Measurements from ENCODE around the gene RORC.
"Not testable (repeated sequence)": the region's sequence is repeated elsewhere in the genome, so short reads cannot be mapped to it uniquely, and the experiment has no call there.

The RORC gene

DNA sequence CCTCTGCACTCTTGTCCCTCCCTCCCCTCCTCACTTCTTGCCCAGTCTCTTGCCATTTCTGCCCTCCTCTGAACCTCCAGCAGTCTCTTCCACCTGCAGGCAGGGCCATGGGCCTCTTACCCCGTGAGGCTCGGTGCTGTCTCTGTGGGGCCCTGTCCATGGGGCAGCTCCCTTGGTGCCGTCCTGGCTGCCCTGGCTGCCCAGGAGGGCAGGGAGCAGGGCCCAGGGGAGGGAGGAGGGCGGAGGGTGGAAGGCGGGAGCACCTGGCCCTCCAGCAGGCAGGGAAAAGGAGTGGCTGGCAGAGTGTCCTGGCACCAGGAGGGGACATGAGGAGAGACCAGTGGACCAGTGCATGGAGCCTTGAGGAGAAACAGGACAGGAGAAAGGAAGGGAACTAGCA lies at the start of gene RORC:
Gene RORC (minus strand): TSS at position 198 of the 400 bp plus-strand sequence. CDS start 38 bp downstream, at position 160.
- no peak for DNase-seq (ENCODE audit: low read depth in 2 of 2)

DNA sequence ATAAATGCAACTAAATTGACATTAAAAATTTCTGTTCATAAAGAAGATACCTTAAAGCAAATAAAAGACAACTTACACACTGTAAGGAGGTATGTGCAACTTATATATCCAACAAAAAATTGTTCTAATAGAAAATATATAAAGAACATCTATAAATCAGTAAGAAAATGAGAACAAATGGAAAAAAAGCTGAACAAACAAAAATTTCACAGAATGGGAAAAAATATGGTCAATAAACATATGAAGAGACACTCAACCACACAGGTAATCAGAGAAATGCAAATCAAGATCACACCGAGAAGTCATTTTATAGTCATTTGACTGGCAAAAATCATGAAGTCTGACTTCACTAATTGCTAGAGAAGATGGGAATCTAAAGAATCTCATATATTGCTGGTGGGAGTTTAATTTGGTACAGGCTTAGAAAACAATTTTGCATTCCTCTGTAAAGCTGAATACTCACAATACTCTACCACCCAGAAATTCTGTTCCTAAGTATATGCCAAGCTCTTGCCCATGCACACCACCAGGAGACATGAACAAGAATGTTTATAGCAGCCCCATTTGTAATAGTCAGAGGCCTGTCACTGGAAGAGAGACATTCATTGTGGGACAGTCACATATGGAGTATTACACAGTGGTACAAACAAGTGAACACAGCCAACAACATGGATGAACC lies 44.0 kb upstream of the RORC start:
- no peak for DNase-seq (ENCODE audit: low read depth in 2 of 2)

DNA sequence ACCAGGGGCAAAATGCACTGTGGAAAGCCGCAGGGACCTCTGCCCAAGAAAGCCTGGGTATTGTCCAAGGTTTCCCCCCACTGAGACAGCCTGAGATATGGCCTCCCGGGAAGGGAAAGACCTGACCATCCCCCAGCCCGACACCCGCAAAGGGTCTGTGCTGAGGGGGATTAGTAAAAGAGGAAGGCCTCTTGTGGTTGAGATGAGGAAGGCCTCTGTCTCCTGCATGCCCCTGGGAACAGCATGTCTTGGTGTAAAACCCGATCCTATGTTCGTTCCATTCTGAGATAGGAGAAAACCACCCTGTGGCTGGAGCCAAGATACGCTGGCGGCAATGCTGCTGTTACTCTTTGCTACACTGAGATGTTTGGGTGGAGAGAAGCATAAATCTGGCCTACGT lies 41.2 kb upstream of the RORC start:
- DNase-seq (ENCODE audit: low read depth in 2 of 2) = not testable (repeated sequence)

DNA sequence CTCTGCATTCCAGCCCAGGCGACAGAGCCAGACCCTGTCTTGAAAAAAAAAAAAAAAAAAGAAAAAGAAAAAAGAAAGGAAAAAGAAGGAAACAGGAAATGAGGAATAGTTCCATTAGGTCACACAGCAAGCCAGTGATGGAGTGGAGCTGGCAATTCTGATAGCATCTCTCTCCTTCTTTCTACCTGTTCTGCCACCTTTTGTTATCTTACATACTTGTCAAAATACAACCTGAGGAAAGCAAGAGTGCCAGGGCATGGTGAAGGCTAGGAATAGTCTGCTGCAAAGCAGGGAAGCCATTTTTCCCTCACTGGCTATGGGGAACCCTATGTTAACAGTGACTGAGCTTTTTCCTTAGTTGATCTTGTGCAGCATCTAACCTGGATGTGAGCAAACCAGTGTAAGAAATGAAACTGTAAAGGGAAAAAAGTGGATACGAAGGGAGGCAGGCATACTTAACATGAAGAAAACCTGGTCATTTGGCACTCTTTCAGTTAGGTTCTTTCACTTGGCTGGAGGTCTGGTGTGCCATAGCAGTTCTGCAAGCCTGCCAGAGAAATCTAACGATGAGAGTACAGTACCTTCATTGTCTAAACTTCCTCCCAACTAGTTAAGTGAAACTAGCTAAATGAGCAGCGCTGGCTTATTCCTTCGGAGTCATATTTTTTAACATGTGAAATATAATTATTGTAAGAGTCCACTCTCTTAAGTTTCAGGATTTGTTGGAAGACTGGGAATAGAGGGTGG lies 39.9 kb upstream of the RORC start:
- no peak for DNase-seq (ENCODE audit: low read depth in 2 of 2)

DNA sequence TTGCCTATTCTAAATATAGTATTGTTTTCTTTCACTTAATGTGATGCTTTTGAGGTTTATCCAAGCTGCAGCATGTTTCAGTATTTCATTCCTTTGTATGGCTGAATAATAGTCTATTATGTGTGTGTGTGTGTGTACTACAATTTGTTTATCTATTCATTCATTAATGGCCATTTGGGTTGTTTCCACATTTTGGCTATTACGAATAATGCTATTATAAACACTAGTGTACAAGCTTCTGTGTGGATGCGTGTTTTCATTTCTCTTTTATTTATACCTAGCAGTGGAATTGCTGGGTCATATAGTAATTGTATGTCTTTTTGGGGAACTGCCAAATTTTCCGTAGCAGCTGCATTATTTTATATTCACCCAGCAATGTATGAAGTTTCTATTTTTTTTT lies 36.9 kb upstream of the RORC start:
- DNase-seq (ENCODE audit: low read depth in 2 of 2) = no peak

DNA sequence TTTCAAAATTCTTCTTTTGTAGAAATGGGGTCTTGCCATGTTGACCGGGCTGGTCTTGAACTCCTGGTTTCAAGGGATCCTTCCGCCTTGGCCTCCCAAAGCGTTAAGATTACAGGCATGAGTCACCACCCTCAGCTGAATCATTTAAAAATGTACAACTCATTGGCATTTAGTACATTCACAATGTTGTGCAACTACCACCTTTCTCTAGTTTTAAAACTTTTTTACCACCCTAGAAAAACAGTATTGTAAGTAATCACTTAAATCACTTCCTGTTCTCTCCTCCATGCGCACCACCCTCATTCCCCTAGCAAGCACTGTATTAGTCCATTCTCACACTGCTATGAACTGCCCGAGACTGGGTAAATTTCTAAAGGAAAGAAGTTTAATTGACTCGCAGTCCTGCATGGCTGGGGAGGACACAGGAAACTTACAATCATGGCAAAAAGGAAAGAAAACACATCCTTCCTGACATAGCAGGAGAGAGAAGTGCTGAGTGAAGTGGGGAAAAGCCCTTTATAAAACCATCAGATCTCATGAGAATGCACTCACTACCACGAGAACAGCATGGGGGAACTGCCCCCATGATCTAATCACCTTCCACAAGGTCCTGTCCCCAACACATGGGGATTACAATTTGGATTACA lies 36.3 kb upstream of the RORC start:
- no peak for DNase-seq (ENCODE audit: low read depth in 2 of 2)

DNA sequence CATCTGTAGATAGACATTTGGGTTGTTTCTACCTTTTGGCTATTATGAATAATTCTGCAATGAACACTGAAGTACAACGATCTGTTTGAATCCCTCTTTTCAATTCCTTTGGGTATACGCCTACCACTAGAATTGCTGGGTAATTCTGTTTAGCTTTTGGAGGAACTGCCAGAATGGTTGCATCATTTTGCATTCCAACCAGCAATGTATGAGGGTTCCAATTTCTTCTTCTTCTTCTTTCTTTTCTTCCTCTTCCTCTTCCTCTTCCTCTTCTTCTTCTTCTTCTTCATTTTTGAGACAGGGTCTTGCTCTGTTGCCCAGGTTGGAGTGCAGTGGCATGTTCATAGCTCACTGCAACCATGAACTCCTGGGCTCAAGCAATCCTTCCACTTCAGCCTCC lies 35.7 kb upstream of the RORC start:
- no peak for DNase-seq (ENCODE audit: low read depth in 2 of 2)

DNA sequence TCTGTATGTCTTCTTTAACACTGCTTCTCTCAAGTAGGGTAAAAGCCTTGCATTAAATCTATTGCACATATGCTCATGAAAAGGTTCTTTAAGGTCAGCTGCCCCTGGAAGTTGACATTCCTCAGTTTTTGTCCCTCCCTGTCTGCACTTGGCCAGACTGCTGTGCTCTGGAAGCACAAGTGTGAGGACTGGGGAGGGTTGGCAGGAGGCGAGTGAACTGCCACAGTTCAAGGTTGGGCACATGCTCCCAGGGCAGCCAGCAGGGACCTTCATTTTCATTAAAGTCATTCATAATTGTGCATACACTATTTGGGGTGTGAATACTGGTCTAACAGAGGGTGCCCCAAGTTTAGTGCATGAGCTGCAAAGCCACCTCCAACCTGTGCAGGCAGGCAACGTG lies 32.8 kb upstream of the RORC start:
- no peak for DNase-seq (ENCODE audit: low read depth in 2 of 2)

DNA sequence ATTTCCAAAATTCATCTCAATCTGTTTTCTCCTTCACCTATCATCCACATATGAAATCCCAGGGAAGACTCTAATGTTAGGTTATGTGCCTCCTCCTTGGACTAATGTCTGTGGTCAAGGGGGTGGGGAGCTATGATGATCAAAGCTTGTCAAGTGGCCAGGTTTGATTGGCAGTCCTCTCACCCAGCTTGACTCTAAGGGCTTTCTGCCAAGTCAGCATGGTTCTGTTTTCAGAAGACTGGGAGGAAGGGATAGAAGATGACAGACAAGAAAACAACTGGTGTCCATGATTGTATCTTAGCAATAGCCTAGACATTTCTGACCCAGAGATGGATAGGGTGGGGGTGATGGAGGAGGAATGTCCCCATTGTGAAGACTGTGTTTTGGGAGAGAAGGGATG lies 31.0 kb upstream of the RORC start:
- DNase-seq (ENCODE audit: low read depth in 2 of 2) = no peak

DNA sequence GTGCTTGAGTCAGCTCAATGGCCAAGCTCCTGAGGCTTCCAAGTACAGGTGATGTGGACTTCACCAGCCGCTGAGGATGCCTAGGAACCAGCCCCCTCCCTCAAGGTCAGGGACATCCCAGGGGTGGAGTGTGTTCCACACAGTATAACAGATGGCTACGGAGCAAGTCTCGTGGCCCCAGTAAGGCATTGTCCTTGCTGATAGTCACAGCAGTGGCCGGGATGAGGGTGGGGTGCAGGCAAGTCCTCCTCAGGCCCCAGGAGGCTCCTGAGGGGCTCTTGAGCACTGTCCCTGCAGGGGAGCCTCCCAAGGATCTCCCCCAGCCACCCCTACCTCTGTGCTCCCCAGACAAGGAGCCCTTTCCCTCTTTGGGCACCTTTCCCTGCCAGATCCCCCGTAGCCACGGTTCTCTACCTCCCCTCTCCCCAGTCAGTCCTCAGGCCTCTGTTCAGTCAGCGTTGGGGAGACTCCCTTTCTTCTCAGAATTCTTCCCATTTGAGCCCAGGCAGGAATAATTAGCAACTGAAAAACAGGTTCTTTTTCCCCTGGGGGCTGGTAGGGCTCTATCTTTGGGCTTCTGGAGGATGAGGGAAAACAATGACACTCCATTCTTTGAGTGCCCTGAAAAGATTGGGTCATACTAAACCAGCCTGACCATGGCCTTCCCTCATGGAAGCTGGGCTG lies 29.0 kb upstream of the RORC start:
- DNase-seq (ENCODE audit: low read depth in 2 of 2) = no peak

DNA sequence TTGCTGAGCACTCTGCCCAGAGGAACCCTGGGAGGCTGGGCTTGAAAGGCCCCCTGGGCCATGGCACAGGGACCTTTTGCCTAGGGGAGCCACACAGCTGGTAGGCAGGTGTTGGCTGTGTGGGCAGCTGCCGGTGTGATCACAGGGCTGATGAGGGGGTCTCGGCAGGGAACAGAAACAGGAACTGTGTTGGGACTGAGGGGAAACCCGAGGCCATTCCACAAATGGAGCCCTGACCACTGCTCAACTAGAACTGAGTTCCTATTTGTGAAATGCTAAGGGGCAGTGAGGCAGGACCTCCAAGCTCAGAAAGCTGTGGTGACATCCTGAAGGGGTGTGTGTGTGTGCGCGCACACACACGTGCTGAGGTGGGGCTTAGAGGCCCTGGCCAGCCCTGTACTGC lies 28.3 kb upstream of the RORC start:
- DNase-seq (ENCODE audit: low read depth in 2 of 2) = no peak

DNA sequence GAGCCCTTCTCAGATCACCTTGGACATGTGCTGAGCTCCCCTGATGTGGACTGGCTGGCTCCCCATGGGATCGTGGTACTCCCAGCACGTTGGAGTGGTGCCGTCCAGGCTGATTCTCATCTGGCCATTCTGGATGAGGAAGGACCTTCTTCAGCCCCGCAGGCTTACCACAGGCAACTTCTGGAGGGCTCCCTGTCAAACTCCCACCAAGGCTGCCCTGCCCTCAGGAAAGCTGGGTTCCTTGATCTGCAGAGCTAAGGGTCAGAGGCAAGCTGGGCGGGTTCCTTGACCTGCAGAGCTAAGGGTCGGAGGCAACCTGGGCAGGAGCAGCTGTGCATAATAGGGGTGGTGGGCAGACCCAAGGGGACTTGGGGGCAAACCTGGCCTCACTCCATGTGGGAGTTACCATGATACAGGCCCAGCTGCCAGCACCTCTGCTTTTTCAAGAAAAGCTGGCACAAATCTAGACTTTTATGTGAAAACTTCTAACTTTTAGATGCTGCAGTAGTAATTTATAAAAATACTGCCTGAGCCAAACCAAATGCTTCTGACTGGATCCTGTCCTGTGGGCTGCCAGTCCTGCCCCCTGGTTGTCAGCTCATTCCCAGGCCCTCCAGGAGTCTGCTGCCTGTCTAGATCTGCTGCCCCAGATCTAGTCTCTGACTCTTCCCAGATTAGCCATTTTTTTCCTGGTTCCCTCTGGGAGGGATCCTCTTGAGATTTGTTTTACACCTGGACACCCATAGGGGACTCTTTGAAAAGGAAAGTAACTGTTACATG lies 27.5 kb upstream of the RORC start:
- no peak for DNase-seq (ENCODE audit: low read depth in 2 of 2)

DNA sequence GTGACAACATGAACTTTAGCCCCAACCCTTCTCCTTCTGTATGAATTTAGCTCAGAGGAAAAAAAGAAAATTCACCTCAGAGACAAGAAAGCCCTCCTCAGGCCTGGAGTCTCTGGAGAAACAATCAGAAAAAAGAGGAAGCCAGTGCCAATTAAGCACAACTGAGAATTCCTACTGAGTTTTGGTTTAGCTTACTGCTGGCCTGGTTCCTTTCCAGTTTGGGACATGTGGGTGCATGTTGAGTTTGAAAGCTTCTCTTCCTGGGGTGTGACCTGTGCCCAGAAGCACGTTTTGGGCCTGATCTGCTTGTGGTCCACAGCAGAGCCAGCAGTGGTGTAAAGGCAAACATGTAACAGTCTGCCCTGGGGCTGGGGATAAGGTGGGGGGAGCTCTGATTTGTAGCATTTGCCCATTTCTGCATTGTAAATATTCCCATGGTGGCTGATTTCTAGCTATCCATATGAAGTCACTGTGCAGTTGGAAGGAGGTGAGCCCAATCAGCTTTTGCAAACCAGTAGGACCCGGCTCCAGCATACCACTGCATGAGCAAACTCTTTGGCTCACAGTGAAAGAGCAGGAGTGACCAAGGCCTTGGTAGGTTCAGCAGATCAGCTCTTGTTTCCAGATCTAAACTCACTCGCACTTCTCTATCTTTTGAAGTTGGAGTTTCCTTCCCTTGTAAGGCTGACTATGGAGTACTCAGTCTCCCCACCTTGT lies 26.6 kb upstream of the RORC start:
- DNase-seq (ENCODE audit: low read depth in 2 of 2) = no peak

DNA sequence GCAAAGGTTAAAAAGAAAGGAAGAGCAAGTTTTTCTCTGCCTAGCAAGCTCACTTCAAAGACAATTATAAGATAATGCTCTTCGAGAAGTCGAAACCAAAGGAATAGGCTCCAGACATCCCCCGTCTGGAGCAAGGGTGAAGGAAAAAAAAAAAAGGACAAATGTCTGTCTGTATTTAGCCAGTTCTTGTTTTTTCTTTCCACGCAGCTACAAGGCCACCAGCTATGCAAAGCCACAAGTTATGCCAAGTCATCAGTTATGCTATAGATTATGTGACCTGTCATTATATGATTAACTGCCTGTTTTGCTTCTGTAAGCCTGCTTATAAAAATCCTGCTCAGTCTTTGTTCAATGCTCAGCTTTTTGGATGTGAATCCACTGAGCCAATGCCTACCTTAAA lies 24.3 kb upstream of the RORC start:
- DNase-seq (ENCODE audit: low read depth in 2 of 2) = no peak

DNA sequence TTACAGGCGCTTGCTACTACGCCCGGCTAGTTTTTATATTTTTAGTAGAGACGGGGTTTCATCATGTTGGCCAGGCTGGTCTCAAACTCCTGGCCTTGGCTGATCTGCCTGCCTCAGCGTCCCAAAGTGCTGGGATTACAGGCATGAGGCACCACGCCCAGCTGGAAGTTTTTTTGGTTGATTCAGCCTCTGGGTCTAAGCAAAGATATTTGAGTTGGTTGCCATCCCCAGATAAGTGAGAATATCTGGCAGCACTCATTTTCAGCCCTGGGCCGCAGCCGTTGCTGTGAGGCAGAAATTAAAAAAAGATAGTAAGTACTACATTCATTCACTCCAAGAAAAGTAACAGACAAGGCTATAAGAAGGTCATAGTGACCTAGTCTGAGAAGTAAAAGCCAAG lies 23.9 kb upstream of the RORC start:
- DNase-seq (ENCODE audit: low read depth in 2 of 2) = not testable (repeated sequence)

DNA sequence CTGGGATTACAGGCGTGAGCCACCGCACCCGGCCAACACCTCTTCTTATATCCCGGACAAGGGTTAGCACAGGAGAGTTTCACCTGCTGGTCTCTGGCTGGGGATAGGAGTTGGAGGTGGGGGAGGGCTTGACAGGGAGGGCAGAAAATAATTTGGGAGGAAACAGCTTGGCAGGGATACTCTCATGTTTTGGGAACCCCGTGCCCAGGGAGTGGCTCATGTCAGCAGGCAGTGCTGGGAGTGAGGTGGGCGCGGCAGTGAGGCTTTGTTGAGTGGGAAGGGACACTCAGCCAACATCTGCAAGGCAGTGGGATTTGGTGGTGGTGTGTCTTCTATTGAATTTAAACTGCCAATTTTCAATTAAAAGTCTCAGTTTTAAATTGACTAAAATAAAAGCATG lies 23.1 kb upstream of the RORC start:
- no peak for DNase-seq (ENCODE audit: low read depth in 2 of 2)

DNA sequence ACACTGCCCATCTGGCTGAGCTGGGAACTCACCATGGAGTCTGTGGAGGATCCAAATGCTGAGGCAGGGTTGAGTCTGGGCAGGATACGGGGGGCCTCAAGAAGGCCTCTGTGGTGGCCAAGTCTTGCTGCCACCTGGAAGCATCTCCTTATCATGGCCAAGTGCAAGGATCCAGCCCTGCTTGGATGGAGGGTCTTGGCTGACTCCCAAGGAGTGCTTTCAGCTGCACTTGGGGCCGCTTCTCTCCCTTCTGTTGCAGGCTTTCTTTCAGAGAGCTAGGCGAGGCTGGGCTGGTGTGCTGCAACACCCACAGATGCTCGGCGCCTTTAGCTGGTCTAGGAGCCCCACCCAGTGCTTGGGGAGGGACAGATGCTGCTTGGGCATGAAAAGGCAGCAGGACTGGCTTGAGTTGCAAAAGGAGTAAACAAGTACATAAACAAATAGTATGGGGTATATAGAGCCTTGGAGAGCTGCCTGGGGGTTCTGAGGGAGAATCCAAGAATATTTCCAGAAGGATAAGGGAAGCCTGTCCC lies 21.9 kb upstream of the RORC start, which contains the start of gene THEM5:
Gene THEM5 (minus strand): TSS at position 302 of the 533 bp plus-strand sequence. CDS start 147 bp downstream, at position 155.
- no peak for DNase-seq (ENCODE audit: low read depth in 2 of 2)

DNA sequence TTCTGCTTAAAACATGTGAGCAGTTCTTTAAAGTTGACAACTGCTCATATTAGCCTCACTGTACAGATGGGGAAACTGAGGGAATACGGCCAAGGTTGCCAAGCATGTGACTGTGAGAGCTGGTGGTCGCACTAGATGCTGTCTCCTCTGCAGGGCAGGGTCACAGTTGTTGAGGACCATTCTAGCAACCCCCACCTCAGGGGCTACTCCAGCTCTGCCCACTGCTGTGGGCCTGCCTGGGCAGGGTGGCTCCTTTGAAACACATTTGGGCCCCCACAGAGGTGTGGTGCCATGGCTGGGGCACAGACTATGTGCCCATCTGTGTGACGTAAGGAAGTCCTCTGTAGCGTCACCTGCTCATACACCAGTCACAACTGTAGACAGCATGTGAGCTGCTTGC lies 21.1 kb upstream of the RORC start:
- no peak for DNase-seq (ENCODE audit: low read depth in 2 of 2)

DNA sequence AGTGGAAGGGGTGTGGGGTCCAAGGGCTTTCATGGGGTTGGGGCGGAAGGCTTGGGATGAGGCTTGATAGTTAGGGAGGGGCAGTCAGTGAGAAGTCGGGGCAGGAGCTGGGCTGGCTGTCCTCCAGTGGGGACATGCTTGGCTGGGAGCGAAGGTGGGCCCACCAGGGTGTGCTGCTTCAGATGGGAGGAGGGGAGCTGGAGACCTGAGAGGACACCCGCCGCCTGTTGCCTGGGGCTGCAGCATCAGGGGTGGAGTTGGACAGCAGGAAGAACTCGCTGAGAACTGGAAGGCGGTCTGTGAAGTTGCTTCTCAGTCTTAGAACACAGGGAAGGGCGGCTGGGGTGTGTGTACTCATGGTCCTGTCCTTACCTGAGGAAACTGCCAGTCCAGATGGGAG lies 20.3 kb upstream of the RORC start:
- no peak for DNase-seq (ENCODE audit: low read depth in 2 of 2)

DNA sequence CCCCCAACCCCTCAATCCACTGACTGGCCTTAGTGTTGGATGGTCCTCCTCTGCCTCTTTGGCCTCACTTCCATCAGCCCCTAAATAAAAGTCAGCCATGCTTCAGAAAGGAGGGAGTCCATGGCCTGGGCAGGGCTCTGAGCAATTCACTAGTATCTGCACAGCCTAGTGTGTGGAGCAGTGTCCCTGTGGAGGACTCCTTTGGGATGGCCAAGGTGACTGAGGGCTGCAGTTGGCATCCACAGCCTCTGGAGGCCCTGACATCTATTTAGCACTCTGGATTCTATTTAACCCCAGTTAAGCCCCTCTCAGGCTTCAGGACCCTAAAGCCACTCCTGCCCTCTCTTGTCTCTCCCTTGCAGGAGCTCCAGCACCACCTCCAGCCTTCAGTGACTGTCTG lies 18.3 kb upstream of the RORC start:
- no peak for DNase-seq (ENCODE audit: low read depth in 2 of 2)

DNA sequence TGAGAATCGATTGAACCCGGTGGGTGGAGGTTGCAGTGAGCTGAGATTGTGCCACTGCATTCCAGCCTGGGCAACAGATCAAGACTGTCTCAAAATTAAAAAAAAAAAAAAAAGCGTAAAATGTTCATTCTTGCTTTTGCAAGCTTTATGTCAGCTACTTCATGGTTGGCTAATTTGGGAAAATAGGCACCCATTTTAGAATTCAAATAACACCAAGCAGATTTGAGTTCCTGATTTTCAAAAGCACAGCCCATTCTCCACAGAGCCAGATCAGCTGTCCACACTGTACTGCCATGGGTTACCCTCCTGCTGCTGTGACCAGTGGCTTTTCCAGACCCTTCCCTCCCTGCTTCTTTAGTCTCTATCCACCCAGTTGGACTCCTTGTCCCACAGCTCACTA lies 17.5 kb upstream of the RORC start:
- no peak for DNase-seq (ENCODE audit: low read depth in 2 of 2)
